ENCODE data around the gene MSMB.
"Not testable (repeated sequence)": the region's sequence is repeated elsewhere in the genome, so short reads cannot be mapped to it uniquely, and the experiment has no call there.

The MSMB gene

DNA sequence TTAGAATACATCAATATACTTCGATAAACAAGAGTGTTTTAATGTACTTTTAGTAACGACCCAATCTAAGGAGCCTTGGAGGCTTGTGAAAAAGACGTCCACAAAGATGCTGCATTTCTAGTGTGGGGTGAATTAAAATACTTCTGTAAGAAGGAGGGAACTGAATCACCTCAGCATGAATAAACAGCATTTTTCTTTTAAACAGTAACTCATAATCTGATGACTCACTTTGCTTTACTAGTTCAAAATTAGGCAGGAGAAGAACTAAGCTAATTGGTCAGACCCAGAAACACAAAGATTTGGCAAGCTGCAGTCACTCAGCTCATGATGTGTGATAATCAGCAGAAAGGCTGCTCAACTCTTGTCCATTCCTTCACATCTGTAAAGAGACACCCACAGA, 39.9 kb downstream of the MSMB start:
- no peak for DNase-seq (ENCODE audit: low read depth in 2 of 2)

DNA sequence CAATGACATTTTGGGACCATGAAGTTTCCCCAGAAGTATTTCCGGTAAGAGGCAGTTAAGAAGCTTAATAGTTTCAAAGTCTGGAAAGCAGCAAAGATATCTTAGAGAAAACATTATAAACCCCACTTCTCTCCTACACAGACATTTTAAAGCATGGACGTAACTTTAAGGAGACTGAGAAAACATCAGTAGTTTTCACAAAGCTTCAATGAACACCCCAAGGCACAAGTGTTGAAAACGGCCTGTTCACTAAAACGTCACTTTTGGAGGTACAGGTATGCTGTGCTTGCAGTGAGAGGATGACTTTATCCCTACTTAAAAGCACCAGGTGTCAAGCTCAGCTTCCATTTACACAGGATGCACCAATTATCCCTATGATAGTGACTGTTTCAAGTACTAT, 40.7 kb downstream of the MSMB start:
- no peak for DNase-seq (ENCODE audit: low read depth in 2 of 2)

DNA sequence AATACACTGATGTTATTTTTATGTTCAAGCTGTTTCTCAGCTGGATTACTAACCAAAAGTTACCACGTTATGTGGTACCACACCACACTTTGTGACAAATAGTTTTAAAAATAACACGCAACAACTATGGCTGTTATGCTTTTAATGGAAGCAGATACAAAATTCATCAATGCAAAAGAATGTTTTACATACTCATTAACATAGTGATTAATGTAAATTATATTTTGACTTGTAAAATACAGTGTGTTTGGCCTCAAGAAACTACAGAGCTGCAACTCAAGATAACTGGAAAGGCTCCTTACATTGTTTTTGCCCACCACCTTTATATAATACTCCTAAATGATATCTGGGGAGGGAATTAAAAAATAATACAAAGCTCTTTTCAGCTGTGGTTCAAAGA, 41.1 kb downstream of the MSMB start:
- DNase-seq (ENCODE audit: low read depth in 2 of 2) = no peak

DNA sequence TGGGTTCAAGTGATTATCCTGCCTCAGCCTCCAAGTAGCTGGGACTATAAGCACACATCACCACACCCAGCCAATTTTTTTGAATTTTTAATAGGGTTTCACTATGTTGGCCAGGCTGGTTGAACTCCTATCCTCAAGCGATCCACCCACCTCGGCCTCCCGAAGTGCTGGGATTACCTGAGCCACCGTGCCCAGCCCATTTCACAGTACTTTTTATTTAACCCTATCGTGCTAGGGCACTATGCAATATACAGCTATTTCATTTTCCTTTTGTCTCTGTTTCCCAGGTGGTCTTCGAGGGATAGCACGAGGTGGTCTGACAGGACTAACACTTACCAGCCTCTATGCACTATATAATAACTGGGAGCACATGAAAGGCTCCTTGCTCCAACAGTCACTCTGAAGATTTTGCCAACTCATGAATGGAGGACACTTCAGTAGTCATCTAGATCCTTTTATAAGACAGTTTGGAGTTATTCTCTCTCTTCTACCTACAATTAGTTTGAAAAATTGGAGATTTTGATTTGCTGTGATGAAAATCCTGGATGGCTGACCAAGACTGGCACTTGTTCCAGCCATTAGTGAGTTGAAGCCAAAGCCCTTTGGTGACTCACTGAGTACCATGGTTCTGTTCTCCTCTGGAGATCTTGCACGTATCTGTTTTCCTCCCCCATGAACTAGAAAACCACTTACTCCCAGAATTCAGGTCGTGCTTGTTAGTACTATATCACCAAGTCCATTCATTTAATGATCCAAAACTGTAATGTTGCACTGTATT, 43.0 kb downstream of the MSMB start:
- DNase-seq (ENCODE audit: low read depth in 2 of 2) = no peak

DNA sequence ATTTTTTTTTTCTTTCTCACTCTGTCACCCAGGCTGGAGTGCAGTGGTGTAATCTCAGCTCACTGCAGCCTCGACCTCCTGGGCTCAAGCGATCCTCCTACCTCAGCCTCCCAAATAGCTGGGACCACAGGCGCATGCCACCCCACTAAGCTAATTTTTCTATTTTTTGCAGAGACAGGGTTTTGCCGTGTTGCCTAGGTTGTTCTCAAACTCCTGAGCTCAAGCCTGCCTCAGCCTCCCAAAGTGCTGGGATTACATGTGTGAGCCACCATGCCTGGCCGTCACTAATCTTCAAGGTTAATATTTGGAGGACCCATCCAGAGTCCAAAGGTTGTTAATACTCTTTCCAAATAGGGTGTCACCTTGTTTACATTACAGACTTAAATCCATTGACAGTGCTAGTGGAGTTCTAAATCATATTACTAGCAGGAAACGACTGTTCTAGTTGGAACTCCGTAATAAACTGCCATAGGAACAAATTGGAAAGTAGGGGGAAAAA, 43.8 kb downstream of the MSMB start:
- DNase-seq (ENCODE audit: low read depth in 2 of 2) = not testable (repeated sequence)

DNA sequence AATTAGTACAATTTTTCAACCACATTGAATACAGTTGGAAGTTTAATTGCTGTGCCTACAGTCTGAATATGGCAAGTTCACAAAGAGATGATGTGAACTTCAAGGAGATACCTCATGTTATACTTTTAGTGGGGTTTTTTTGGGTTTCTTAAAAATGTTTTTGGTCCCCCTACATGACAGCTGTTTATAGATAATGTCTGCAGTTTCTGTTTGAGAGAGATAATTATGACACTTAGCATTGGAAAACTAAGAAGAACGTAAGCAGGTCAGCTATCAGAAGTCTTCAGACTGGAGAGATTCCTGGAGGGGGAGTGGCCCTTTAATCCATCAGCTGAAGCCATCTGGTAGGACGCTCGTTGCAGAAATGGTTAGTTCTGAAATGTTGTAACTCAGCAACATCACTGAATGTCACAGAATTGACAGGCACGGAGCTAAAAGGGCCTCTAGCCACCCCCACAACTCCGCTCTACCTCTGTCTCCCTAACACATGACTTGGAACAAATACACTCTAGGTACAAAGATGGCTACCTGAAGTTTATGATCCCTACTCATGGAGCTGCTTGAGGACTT, 44.8 kb downstream of the MSMB start:
- no peak for DNase-seq (ENCODE audit: low read depth in 2 of 2)

DNA sequence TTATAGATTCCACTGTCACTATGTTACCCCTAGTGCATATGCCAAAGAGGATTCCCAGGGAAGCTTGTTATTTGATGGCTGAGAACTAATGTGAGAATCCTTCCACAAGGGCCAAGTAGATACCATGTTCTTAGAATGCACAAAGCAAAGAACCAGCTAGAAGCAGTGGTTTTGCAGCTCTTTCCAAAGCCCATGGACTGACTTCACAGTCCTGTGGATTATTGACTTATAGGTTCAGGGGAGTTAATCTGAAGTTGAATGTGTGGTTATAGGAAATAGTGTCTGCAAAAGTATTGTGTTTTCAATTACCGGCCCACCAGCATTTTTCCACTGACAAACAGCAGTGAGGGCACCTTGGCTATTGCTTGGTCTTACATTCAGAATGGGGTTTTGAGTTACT, 45.5 kb downstream of the MSMB start:
- DNase-seq (ENCODE audit: low read depth in 2 of 2) = no peak

DNA sequence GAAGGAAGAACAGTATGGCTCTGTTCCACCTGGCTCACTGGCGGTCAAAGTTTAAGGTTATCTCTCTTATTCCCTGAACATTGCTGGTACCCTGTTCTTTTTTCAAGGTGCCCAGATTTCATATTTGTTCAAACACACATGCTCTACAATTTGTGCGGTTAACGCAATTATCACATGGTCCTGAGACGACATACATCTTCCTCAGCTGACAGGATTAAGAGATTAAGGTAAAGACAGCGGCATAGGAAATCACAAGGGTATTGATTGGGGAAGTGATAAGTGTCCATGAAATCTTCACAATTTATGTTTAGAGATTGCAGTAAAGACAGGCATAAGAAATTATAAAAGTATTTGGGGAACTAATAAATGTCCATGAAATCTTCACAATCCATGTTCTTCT, 46.1 kb downstream of the MSMB start:
- DNase-seq (ENCODE audit: low read depth in 2 of 2) = not testable (repeated sequence)

DNA sequence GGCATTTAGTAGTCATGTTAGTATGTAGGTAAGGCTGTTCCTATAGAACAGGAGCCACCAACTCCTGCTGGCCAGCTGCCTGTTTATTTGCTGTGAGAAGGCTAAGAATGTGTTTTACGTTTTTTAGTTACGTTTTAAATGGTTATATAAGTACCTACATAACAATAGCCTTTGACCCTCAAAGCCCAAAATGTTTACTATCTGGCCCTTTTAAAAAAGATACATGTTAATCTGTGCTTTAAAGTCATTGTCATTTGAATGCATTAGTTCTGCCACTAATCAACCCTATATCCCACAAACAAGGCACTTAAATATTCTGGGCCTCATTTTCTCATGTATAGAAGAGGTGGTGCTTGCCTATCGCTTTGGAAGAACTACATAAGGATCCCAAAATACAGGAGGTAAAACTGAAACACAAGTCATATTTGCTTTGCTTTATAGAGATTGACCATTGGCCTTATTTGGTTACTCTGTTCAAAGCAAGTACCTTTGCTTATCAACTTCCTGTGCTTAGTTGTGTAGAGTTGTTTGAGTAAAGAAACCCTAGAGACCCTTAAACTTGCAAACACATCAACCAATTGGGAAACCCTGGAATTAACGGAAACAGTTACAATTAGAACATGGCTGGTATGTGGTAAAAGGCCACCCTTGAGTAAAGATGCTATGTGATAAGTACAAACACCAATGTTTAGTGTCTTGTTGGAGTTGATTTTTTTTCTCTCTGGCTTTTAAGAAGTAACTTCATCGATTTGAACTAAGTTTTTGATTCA, 47.9 kb downstream of the MSMB start:
- DNase-seq (ENCODE audit: low read depth in 2 of 2) = no peak

DNA sequence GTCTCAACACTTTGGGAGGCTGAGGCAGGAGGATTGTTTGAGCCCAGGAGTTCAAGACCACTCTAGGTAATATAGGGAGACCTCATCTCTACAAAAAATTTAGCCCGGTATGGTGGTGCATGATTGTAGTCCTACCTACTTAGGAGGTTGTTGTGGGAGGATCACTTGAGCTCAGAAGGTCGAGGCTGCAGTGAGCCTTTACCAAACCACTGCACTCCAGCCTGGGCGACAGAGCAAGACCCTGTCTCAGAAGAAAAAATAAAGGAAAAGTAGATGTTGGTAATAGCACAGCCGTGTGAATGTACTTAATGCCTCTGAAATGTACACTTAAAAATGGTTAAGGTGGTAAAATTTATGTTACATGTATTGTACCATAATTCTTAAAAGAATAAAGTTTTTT, 48.5 kb downstream of the MSMB start:
- no peak for DNase-seq (ENCODE audit: low read depth in 2 of 2)

DNA sequence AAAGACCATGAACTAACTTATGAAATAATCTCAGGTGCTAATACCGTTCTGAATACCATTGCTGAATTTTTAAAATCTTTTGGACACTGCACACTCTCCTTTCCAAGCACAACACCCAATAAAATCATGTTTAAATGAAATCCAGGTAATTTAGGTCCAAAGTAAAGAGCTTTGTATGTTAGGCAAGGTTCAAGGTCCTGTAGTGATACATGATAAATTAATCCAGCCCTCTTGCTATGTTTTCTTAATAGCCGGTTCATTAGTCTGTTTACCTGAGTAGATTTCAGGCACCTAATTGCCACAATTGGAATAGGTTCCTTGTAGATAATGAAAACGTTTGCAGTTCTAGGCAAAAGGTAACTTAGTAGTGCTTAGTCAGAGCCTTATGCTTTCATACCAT, 60.5 kb downstream of the MSMB start:
- not testable (repeated sequence) for DNase-seq (ENCODE audit: low read depth in 2 of 2)

DNA sequence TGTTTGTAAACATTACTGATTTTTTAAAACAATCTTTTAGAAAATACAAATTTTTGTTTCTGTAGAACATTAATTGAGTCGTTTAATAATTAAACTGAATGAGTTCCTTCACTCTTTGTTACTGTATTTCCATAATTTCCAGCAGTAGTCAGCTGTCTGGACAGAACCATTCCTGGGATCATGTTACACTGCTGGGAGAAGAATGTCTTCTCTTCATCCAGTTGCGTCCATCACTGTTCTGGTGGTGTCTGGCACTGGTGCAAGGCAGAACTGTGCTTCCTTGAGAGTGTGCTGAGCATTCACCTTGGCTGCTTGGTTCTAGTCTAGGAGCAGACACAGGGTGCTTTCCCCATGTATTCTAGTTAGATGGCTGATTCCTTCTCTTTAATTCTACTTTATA, 61.6 kb downstream of the MSMB start:
- DNase-seq (ENCODE audit: low read depth in 2 of 2) = not testable (repeated sequence)

DNA sequence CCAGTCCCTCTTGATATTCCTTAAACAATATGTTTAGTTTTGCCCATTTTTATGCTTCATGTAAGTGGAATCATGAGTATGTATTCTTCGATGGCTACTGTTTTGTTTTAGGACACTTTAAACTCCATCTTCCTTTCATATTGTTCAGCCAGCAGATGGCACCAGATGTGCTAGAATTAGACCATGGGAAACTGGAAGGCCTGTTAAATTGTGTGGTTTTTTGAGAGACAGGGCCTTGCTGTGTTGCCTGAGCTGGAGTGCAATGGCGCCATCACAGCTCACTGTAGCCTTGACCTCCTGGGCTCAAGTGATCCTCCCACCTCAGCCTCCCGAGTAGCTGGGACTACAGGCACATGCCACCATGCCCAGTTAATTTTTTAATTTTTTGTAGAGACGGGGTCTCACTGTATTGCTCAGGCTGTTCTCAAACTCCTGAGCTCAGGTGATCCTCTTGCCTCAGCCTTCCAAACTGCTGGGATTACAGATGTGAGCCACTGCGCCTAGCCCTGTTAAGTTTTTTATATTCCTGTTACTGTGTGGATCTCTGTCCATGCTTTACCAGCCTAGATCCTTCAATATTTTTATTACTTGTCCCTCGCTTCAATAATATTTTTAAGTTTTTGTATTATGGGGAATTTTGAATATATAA, 62.4 kb downstream of the MSMB start:
- DNase-seq (ENCODE audit: low read depth in 2 of 2) = not testable (repeated sequence)
